ENCODE measurements around the gene PUS1.
"Not testable (repeated sequence)": the region's sequence is repeated elsewhere in the genome, so short reads cannot be mapped to it uniquely, and the experiment has no call there.

The PUS1 gene

GRCh38 chr12:131959641-131960589 lies 30.8 kb downstream of the PUS1 start:
- Histone ChIP-seq H3K27ac (ENCODE audit: low read length) (no peak overlapping the region), H2AFZ (ENCODE audit: low read depth, low read length) (no peak overlapping the region), H3K79me2 (ENCODE audit: low read length) (peaks cover 84% of the 10 kb centered on the region), H3K4me1 (ENCODE audit: low read length) (no peaks in the 10 kb centered on the region), H3K4me3 (ENCODE audit: low read length) (no peak overlapping the region), H3K9me3 (ENCODE audit: insufficient read depth, low read length) (no peaks in the 10 kb centered on the region), H3K36me3 (replicated peaks; ENCODE audit: low read depth, low read length) (peaks cover 13% of the 10 kb centered on the region), H4K20me1 (ENCODE audit: insufficient read depth, low read length) (peaks cover 56% of the 10 kb centered on the region), H3K27me3 (ENCODE audit: low read depth, low read length) (no peaks in the 10 kb centered on the region), H3K9ac (ENCODE audit: low read length) (no peak overlapping the region), H3K4me2 (ENCODE audit: low read length) (no peak overlapping the region)
- TF ChIP-seq CTCF (IDR thresholded peaks at IDR 0.05; ENCODE audit: low read depth, low read length) (no peak), EZH2phosphoT487 (IDR thresholded peaks at IDR 0.05; ENCODE audit: low read depth) (no peak)

- H3K27ac ChIP-seq (ENCODE audit: low read length); H3K9ac ChIP-seq (ENCODE audit: low read length); H3K4me2 ChIP-seq (ENCODE audit: low read length); H3K27me3 ChIP-seq (ENCODE audit: low read depth, low read length); H3K9me3 ChIP-seq (ENCODE audit: insufficient read depth, low read length); H2AFZ ChIP-seq (ENCODE audit: low read depth, low read length); H3K4me3 ChIP-seq (ENCODE audit: low read length); H3K4me1 ChIP-seq (ENCODE audit: low read length): not testable (repeated sequence)
- peaks cover 62% of the 10 kb centered on the region for H4K20me1 ChIP-seq (ENCODE audit: insufficient read depth, low read length)
- H3K79me2 ChIP-seq (ENCODE audit: low read length), result peaks cover 84% of the 10 kb centered on the region
- peaks cover 13% of the 10 kb centered on the region for H3K36me3 ChIP-seq (replicated peaks; ENCODE audit: low read depth, low read length)
Measured at GRCh38 chr12:131960590-131961325, 31.7 kb downstream of the PUS1 start.

- not testable (repeated sequence) for H3K9ac ChIP-seq (ENCODE audit: low read length); H3K27ac ChIP-seq (ENCODE audit: low read length); H2AFZ ChIP-seq (ENCODE audit: low read depth, low read length); H3K9me3 ChIP-seq (ENCODE audit: insufficient read depth, low read length); H3K4me1 ChIP-seq (ENCODE audit: low read length); H3K4me2 ChIP-seq (ENCODE audit: low read length); H3K27me3 ChIP-seq (ENCODE audit: low read depth, low read length); H3K4me3 ChIP-seq (ENCODE audit: low read length)
- Histone ChIP-seq H3K79me2 (ENCODE audit: low read length) (peaks cover 84% of the 10 kb centered on the region), H4K20me1 (ENCODE audit: insufficient read depth, low read length) (peaks cover 61% of the 10 kb centered on the region), H3K36me3 (replicated peaks; ENCODE audit: low read depth, low read length) (peaks cover 13% of the 10 kb centered on the region)
Measured at GRCh38 chr12:131961328-131961727, 32.3 kb downstream of the PUS1 start.

- Histone ChIP-seq H3K9ac (ENCODE audit: low read length) (no peak overlapping the region), H3K4me3 (ENCODE audit: low read length) (no peak overlapping the region), H3K79me2 (ENCODE audit: low read length) (peaks cover 81% of the 10 kb centered on the region), H2AFZ (ENCODE audit: low read depth, low read length) (no peak overlapping the region), H3K4me2 (ENCODE audit: low read length) (no peak overlapping the region), H4K20me1 (ENCODE audit: insufficient read depth, low read length) (peaks cover 61% of the 10 kb centered on the region), H3K27ac (ENCODE audit: low read length) (no peak overlapping the region), H3K36me3 (replicated peaks; ENCODE audit: low read depth, low read length) (peaks cover 13% of the 10 kb centered on the region), H3K27me3 (ENCODE audit: low read depth, low read length) (no peaks in the 10 kb centered on the region), H3K9me3 (ENCODE audit: insufficient read depth, low read length) (no peaks in the 10 kb centered on the region), H3K4me1 (ENCODE audit: low read length) (no peaks in the 10 kb centered on the region)
- TF ChIP-seq EZH2phosphoT487 (IDR thresholded peaks at IDR 0.05; ENCODE audit: low read depth) (no peak), CTCF (IDR thresholded peaks at IDR 0.05; ENCODE audit: low read depth, low read length) (no peak)
Measured at GRCh38 chr12:131962069-131962468, 33.0 kb downstream of the PUS1 start.

GRCh38 chr12:131963381-131963780 lies 34.3 kb downstream of the PUS1 start:
- Histone ChIP-seq H3K27ac (ENCODE audit: low read length) (no peak overlapping the region), H2AFZ (ENCODE audit: low read depth, low read length) (no peak overlapping the region), H3K36me3 (replicated peaks; ENCODE audit: low read depth, low read length) (peaks cover 13% of the 10 kb centered on the region), H3K9ac (ENCODE audit: low read length) (no peak overlapping the region), H3K4me2 (ENCODE audit: low read length) (no peak overlapping the region), H3K79me2 (ENCODE audit: low read length) (peaks cover 80% of the 10 kb centered on the region), H3K4me3 (ENCODE audit: low read length) (no peak overlapping the region), H3K4me1 (ENCODE audit: low read length) (no peaks in the 10 kb centered on the region), H3K9me3 (ENCODE audit: insufficient read depth, low read length) (no peaks in the 10 kb centered on the region), H4K20me1 (ENCODE audit: insufficient read depth, low read length) (peaks cover 54% of the 10 kb centered on the region), H3K27me3 (ENCODE audit: low read depth, low read length) (no peaks in the 10 kb centered on the region)
- TF ChIP-seq CTCF (IDR thresholded peaks at IDR 0.05; ENCODE audit: low read depth, low read length) (no peak), EZH2phosphoT487 (IDR thresholded peaks at IDR 0.05; ENCODE audit: low read depth) (no peak)
